ENCODE results near the gene SLC7A9.

- TF ChIP-seq CTCF (IDR thresholded peaks at IDR 0.05; ENCODE audit: low read length) = no peak
- no peak for TF ChIP-seq EZH2 (IDR thresholded peaks at IDR 0.05; ENCODE audit: borderline replicate concordance, low read length)
These were observed 11.1 kb upstream of the SLC7A9 start for GRCh38 chr19:32880622-32881021.

Measured in OCI-LY1 (cell line).